GM21423 (cell line): ENCODE data around the gene CGNL1.

Experiments
- ATAC-seq: cut with Tn5 transposase; IDR thresholded peaks from one replicate; pipeline ENCODE4 v1.9.1; 2021; ENCODE audit warnings: mild to moderate bottlenecking, moderate library complexity; ENCODE audit not compliant: unreplicated experiment

Gene CGNL1

GRCh38 chr15:57421551-57421950 lies 45.2 kb downstream of the CGNL1 start:
- no peak for ATAC-seq

- ATAC-seq, result peak; percentile 96
These were observed 45.9 kb downstream of the CGNL1 start for GRCh38 chr15:57422113-57422754.

- no peak for ATAC-seq
These were observed 47.4 kb downstream of the CGNL1 start for GRCh38 chr15:57423599-57424140.

GRCh38 chr15:57424628-57425405 lies 48.5 kb downstream of the CGNL1 start:
- no peak for ATAC-seq

GRCh38 chr15:57425842-57426241 lies 49.5 kb downstream of the CGNL1 start:
- ATAC-seq, result no peak

- ATAC-seq, result no peak
These were observed 51.1 kb downstream of the CGNL1 start for GRCh38 chr15:57427367-57427821.

- ATAC-seq, result no peak
These were observed 55.9 kb downstream of the CGNL1 start for GRCh38 chr15:57432141-57432741.

- ATAC-seq, result no peak
These were observed 59.9 kb downstream of the CGNL1 start for GRCh38 chr15:57436166-57436565.

GRCh38 chr15:57436961-57437360 lies 60.7 kb downstream of the CGNL1 start:
- ATAC-seq, result no peak

GRCh38 chr15:57437564-57437963 lies 61.3 kb downstream of the CGNL1 start:
- no peak for ATAC-seq

- no peak for ATAC-seq
These were observed 61.9 kb downstream of the CGNL1 start for GRCh38 chr15:57438166-57438565.

GRCh38 chr15:57439128-57440027 lies 63.1 kb downstream of the CGNL1 start:
- no peak for ATAC-seq

- no peak for ATAC-seq
These were observed 63.9 kb downstream of the CGNL1 start for GRCh38 chr15:57440167-57440566.

GRCh38 chr15:57440799-57441198 lies 64.5 kb downstream of the CGNL1 start:
- no peak for ATAC-seq

- no peak for ATAC-seq
These were observed 66.0 kb downstream of the CGNL1 start for GRCh38 chr15:57442335-57442734.

GRCh38 chr15:57443486-57443885 lies 67.2 kb downstream of the CGNL1 start:
- ATAC-seq, result no peak

- ATAC-seq, result no peak
These were observed 68.7 kb downstream of the CGNL1 start for GRCh38 chr15:57444877-57445513.

- ATAC-seq, result no peak
These were observed 69.6 kb downstream of the CGNL1 start for GRCh38 chr15:57445872-57446271.

GRCh38 chr15:57446393-57446792 lies 70.1 kb downstream of the CGNL1 start:
- ATAC-seq, result no peak

- no peak for ATAC-seq
These were observed 75.2 kb downstream of the CGNL1 start for GRCh38 chr15:57451555-57451954.
